AG09309 (cell line): Measurements from ENCODE around the gene IER3.

ENCODE experiments used
- DNase-seq: peaks from one replicate; pipeline ENCODE4 v3.0.0-alpha.2; 2010; ENCODE audit warnings: low read depth
- H3K4me3 ChIP-seq: 2 replicates; pipeline ENCODE4 v1.5.1; 2011; ENCODE audit warnings: mild to moderate bottlenecking, low read depth, low read length, moderate library complexity; ENCODE audit not compliant: control insufficient read depth
- CTCF ChIP-seq: IDR thresholded peaks from 2 replicates; pipeline ENCODE4 v1.5.1; 2011; ENCODE audit warnings: mild to moderate bottlenecking, low read depth, low read length, inconsistent platforms; ENCODE audit not compliant: insufficient read depth, control insufficient read depth; ENCODE audit errors: missing control alignments

The IER3 gene

GRCh38 chr6:30705620-30706019 is 38.7 kb downstream of the IER3 start:
- TF ChIP-seq CTCF: no peak
- H3K4me3 ChIP-seq: no peak overlapping the region
- DNase-seq: no peak

- no peak overlapping the region for H3K4me3 ChIP-seq
- DNase-seq: no peak
- no peak for TF ChIP-seq CTCF
Measured at GRCh38 chr6:30703821-30704220, 40.5 kb downstream of the IER3 start.

- TF ChIP-seq CTCF: no peak
- no peak overlapping the region for H3K4me3 ChIP-seq
- DNase-seq: no peak
Measured at GRCh38 chr6:30703011-30703410, 41.3 kb downstream of the IER3 start.

- no peak overlapping the region for H3K4me3 ChIP-seq
- DNase-seq: no peak
- TF ChIP-seq CTCF: no peak
Measured at GRCh38 chr6:30700340-30700739, 44.0 kb downstream of the IER3 start.

GRCh38 chr6:30696432-30696831 is 47.9 kb downstream of the IER3 start:
- no peak for DNase-seq
- H3K4me3 ChIP-seq: no peak overlapping the region
- no peak for TF ChIP-seq CTCF
